ENCODE data around the gene CHTF18.
"Not testable (repeated sequence)": the region's sequence is repeated elsewhere in the genome, so short reads cannot be mapped to it uniquely, and the experiment has no call there.

The CHTF18 gene

DNA sequence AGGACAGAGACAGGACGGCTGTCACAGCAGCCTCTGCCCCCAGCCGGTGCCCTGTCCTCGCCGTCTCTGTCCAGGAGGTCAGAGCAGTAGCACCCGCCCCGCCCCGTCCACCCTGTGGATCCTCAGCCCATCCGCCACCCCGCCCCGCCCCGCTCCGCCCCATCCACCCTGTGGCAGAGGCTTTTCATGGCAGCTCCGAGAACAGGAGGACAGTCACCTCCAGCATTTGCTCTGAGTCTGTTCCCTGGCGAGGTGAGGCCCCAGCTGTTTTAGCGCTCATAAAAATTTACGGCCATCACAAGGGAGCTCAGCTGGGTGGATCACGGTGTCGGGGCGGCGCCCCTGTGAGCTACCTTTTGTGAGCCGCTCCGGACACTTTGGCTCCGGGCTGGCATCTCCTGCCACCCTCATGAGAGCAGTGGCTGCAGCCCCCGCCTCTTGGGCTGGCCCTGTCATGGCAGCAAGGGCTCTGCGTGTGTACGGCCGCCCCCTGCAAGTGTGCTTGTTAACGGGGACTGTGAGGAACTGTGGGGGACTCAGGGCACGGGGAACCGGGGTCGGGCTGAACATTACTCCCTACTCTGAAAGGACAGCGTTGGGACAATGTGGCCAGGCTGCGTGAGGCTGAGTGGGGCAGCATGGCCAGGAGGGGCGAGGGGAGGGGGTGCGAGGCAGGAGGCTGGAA lies 44.4 kb downstream of the CHTF18 start:
- peak; percentile 41 for DNase-seq

DNA sequence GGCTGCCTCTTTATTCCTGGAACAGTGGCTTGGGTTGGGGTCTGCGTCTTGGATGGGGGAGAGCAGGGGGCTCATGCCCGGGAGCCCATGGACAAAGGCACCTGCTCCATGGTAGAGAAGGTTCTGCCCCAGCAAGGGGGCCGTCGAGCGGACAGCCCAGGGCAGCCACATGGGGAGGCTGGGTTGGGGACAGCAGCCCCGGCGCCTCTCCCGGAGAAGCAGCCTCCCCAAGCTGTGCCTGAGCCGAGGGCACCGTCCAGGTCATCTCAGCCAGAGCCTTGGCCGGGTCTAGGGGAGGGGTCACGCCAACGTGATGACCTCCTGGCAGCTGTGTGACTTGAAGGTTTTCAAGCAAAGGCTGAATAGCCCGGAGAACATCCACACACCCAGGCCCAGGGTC lies 45.0 kb downstream of the CHTF18 start:
- DNase-seq, result no peak

GRCh38 chr16:835373-835772 lies 47.0 kb downstream of the CHTF18 start:
- DNase-seq, result no peak

- DNase-seq, result no peak
These were observed 47.8 kb downstream of the CHTF18 start for GRCh38 chr16:836221-836620.

- DNase-seq, result not testable (repeated sequence)
These were observed 48.4 kb downstream of the CHTF18 start for GRCh38 chr16:836822-837221.

GRCh38 chr16:838741-839140 lies 50.3 kb downstream of the CHTF18 start:
- no peak for DNase-seq

DNA sequence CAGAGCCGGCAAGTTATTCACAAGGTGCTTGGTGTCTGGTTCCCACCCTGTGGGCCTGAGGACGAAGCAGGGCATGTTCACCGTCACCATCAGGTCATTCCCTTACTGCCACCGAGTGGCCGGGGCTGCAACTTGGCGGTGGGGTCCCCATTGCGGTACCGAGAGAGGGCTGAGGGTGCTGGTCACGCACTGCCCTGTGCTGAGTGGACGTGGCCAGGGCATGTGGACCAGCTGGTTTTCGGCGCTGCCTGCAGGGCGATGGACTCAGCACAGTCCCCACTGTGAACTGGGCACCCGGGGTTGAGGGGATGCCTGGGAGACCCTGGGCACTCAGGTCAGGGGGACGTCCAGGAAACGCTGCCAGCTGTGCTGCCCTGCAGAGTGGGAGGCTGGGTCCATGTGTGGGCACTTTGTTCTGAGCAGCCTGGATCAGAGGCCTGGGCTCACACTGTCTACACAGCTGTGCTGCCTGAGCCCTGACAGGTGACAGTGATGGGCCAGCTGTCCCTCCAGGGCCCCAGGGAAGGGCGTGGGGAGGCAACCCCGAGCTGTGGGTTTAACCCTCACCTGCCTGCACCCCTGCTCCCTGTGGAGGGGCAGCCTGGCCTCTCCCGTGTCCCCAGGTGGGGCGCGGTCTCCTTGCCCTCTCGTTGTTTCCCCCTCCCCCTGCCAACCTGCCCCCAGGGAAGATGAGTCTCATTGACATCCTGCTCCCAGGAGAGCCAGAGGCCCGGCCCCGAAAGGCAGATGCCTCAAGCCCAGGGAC lies 51.4 kb downstream of the CHTF18 start:
- DNase-seq, result no peak

DNA sequence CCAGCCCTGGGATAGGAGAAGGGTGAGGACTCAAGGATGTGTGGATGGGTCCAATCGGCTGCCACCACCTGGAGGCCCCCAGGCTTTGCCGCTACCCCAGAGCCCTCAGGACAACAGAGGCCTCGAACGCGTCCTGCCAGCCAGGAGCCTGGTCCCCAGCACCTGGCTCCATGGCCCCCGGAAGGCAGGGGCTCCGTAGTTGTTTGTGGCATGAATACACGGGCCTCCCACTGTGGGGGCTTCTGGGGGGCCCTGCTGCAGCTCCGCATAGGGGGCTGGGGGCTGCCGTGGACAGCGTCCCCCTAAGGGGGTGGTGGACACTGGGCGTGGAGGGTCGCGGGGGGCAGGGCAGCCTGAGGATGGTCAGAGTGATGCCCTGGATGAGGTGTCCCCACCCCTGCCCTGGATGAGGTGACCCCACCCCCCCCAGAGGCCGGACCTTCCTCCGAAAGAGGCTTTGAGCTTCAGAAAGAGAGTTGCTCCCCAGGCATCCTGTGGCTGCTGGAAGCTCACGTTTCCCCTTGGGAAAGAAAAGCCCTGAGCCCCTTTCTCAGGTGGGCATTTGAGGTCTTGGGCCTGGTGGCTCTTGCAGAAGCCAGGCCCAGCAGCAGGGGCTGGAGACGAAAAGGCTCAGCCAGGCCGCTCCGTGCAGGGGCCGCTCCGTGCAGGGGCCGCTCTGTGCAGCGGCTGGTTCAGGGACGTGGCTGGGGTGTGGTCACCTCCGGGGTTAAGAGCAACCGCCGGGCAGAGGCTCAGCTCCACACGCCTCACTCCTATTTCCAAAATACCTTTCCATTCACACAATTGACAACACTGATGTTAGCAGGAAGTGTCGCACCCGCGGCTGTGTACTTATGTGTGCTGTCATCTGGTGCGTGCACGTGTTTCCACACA lies 52.4 kb downstream of the CHTF18 start:
- DNase-seq, result no peak

DNA sequence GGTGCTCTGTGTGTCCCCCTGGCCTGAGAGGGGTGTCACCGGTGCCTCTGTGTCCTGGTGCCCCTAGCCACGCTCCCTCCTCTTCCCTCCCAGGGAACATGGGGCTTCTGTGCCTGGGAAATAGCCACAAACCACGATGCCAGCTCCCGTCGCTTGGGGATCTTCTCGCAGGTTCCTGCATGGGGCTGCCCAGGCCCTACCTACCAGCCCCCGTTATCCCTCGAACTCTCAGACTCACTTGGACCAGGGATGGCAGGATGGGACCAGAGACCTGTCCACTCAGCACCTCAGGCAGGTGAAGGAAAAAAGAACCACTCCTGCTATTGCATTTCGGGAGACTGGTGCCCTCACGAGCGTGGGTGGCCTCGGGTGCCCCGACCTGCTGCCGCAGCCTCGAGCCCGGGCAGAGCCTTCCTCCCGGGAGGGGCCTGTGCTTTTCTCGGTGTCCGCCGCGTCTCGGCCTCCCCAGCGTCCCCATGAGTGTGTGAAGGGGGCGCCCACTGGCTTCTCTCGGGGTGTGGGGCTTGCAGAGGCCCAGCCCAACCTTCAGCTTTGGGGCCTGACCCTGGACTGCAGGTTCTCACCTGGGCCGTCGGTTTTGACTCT lies 53.1 kb downstream of the CHTF18 start:
- no peak for DNase-seq

- peak; percentile 75 for DNase-seq
These were observed 53.6 kb downstream of the CHTF18 start for GRCh38 chr16:842061-842476.

- no peak for DNase-seq
These were observed 54.5 kb downstream of the CHTF18 start for GRCh38 chr16:842711-843560.

- DNase-seq, result no peak
These were observed 55.4 kb downstream of the CHTF18 start for GRCh38 chr16:843771-844170.

- DNase-seq, result no peak
These were observed 56.4 kb downstream of the CHTF18 start for GRCh38 chr16:844638-845350.

DNA sequence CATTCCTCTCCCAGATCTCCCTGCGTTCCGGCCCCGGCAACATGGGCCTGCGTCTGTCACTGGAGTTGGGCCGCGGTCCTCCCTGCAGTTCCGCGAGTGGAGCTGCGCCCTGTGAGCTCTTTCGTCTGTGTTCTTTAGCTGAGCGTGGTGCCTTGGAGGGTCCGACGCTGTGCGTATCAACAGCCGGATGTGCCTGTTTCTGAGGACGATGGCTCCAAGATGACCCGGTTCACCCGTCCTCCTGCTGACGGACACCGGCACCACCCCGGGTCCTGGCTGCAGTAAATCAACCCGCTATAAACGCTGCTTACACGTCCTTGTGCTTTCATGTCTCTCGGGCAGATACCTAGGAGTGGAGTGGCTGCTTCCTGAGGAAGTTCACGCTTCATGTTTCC lies 56.9 kb downstream of the CHTF18 start:
- DNase-seq, result no peak

DNA sequence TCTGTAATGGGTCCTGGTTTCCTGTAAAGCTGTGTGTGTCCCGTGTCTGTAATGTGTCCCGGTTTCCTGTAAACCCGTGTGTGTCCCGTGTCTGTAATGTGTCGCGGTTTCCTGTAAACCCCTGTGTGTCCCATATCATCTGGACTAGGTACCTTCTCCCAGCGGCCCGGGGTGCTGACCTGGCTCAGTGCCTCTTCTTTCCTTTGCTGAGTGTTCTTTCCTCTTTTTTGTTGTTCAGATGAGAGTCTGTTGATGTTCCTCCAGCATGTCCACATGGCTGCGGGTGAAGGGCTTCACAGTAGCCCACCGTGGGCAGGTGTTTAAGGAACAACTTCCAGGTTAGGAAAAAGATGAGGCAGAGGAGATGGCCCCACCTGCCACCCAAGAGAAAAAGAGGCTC lies 58.7 kb downstream of the CHTF18 start:
- DNase-seq, result no peak

Data from RPMI8226 (cell line).